Tibial nerve (tissue), 4 donors: ENCODE data around the gene MARF1. TPM values are rescaled to one million over a fixed set of nuclear protein-coding genes. Genes with fewer than 3 reads are reported as not detected.
A peak's percentile ranks its signal among the peaks of the same experiment; 100 is the strongest.

Experiments
- DNase-seq, 2 donors: peaks; one replicate each; pipeline ENCODE4 v3.0.0-alpha.2; 2019; ENCODE audit warnings: low spot score in 2 of 2
- H3K27ac ChIP-seq, 4 donors: fragments of 200-600 bp; sonication (generic) in 3 of 4; one replicate each; pipeline ENCODE4 v1.5.1; 2017 to 2019; ENCODE audit warnings: mild to moderate bottlenecking in 1 of 4
- H3K27me3 ChIP-seq, 2 donors: fragments of 200-600 bp; sonication (generic) in 1 of 2; one replicate each; pipeline versions ENCODE4 v1.5.1 to v1.6.0; 2017 to 2019
- H3K36me3 ChIP-seq, 3 donors: fragments of 200-600 bp; sonication (generic); one replicate each; pipeline ENCODE4 v1.5.1; 2018 to 2019
- H3K4me1 ChIP-seq, 4 donors: fragments of 200-600 bp; sonication (generic) in 3 of 4; one replicate each; pipeline ENCODE4 v1.5.1; 2017 to 2019
- H3K4me3 ChIP-seq, 4 donors: fragments of 200-600 bp; sonication (generic) in 3 of 4; one replicate each; pipeline ENCODE4 v1.5.1; 2017 to 2019; ENCODE audit warnings: mild to moderate bottlenecking in 1 of 4, moderate library complexity in 1 of 4
- H3K9me3 ChIP-seq, 4 donors: fragments of 200-600 bp; sonication (generic) in 3 of 4; one replicate each; pipeline ENCODE4 v1.5.1; 2017 to 2019
- CTCF ChIP-seq, 5 experiments: fragments of 200-600 bp in 3 of 5; fragments of 450-650 bp in 2 of 5; sonication (generic) in 3 of 5; IDR thresholded peaks; one replicate each; pipeline ENCODE4 v1.5.1; 2016 to 2019; ENCODE audit warnings: antibody characterized with exemption in 5 of 5, mild to moderate bottlenecking in 3 of 5, moderate library complexity in 2 of 5
- EP300 ChIP-seq, 2 donors: sonication (generic); formaldehyde crosslinking; IDR thresholded peaks; one replicate each; pipeline ENCODE4 v1.6.1; 2017; ENCODE audit warnings: antibody characterized with exemption in 2 of 2, mild to moderate bottlenecking in 1 of 2
- POLR2A ChIP-seq, 2 donors: fragments of 450-650 bp; IDR thresholded peaks; one replicate each; pipeline ENCODE4 v1.6.1; 2017; ENCODE audit warnings: antibody characterized with exemption in 2 of 2, mild to moderate bottlenecking in 2 of 2, moderate library complexity in 2 of 2
- WGBS, 2 donors: methylation state at CpG; one replicate each; pipeline ENCODE4 v1.1.5; 2018; 5-methylcytosine and 5-hydroxymethylcytosine counted together
- total RNA-seq, 4 donors: library from RNA; depleted of rRNA; stranded (reverse); fragments of >200 nt; gene quantifications; one replicate each; pipeline ENCODE4 v1.1.0, GENCODE V29; 2016

The MARF1 gene
- total RNA-seq, 4 donors from 2014 or later: 44.6 to 57.5 (median 54.4) TPM

GRCh38 chr16:15643946-15644250, 944 bp upstream of the MARF1 start:
- DNase-seq: no peak
- peaks cover 0 to 38% (median 22%) of the 10 kb centered on the region in 4 donors for H3K4me1 ChIP-seq
- no peaks in the 10 kb centered on the region for H3K9me3 ChIP-seq
- 18 to 20% methylated on average over 4 of the region's 4 CpGs for WGBS, 2 donors
- TF ChIP-seq CTCF (IDR thresholded peaks at IDR 0.05): no peak
- TF ChIP-seq EP300 (IDR thresholded peaks at IDR 0.05): no peak
- no peak for TF ChIP-seq POLR2A (IDR thresholded peaks at IDR 0.05)
- peak overlapping the region; percentile 77 to 90 (median 86) for H3K4me3 ChIP-seq
- H3K27me3 ChIP-seq: no peaks in the 10 kb centered on the region
- H3K27ac ChIP-seq: peak overlapping the region; percentile 95 to 100 (median 98)
- peaks cover 0 to 3% (median 0%) of the 10 kb centered on the region in 3 donors for H3K36me3 ChIP-seq

DNA sequence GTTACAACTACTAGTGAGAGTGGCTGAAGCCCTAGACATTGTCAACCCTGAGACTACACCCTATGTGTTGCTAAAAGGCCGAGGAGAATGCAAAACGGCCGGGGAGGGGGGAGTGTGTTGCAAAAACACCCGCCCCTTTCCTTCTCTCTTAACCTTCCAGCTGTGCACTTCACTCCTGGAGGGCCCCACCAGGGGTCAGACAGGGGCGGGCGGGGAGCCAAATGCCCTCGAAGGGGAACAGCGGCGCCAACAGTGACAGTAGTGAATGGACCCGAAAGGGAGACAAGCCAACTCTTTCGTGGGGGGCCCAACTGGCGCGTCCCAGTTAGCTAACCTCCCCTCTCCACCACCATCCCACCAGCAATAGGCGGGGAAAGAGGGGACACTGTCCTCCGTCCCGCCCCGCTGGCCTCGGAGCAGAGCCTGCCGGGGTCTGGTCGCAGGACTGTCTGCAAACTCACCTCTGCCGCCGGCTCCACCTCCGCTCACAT, 352 bp downstream of the MARF1 start:
- Histone ChIP-seq H3K4me1 (peaks cover 0 to 38% (median 22%) of the 10 kb centered on the region in 4 donors), H3K27ac (peak overlapping the region; percentile 95 to 100 (median 98)), H3K36me3 (peaks cover 0 to 16% (median 0%) of the 10 kb centered on the region in 3 donors), H3K27me3 (no peaks in the 10 kb centered on the region), H3K9me3 (no peaks in the 10 kb centered on the region), H3K4me3 (peak overlapping the region; percentile 77 to 90 (median 86))
- peak; percentile 32 to 54 for DNase-seq
- 1% methylated on average over 17 to 20 of the region's 23 CpGs for WGBS, 2 donors
- TF ChIP-seq CTCF (IDR thresholded peaks at IDR 0.05) (peak; percentile 12 to 41 (median 32)), POLR2A (IDR thresholded peaks at IDR 0.05) (no peak), EP300 (IDR thresholded peaks at IDR 0.05) (no peak)

DNA sequence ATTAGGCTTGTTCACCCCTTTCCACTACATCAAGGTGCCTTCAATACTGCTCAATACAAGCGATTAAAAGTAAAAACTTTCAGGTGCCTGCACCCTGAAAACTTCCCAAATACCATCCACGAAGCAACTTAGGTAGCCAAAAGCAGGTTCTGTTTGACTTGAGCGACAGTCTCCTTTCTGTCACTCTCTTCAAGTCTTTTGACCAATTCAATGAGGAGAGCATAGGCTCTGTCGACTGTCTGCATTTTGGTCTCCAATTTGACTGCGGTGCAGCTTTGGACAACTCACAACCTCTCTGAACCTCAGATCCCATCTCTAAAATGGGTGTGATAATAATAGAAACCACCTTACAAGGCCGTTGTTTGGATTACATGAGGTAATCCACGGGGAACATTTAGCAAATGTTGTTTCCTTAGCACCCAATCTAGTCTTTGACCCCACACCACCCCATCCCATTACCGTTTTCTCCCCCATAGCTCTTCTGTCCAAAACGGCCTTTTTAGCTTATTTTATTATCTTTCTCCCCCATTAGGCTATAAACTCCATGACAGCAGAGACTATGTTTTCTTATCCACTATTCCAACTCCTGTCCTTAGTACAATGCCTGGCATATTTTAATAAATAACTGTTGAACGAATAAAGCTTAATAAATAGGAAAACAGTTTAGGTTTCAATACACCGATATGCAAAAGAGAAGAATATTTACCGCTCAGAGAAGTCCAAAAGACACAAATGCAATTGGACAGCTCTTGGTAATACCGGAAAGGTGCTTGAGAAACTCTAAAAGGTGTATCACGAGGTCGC, 999 bp downstream of the MARF1 start:
- WGBS, 2 donors: 23 to 26% methylated on average over 15 of the region's 15 CpGs
- no peak for DNase-seq
- H3K4me1 ChIP-seq: peaks cover 0 to 38% (median 23%) of the 10 kb centered on the region in 4 donors
- no peaks in the 10 kb centered on the region for H3K9me3 ChIP-seq
- H3K4me3 ChIP-seq: peak overlapping the region; percentile 77 to 90 (median 86)
- no peak for TF ChIP-seq CTCF (IDR thresholded peaks at IDR 0.05)
- no peak for TF ChIP-seq EP300 (IDR thresholded peaks at IDR 0.05)
- no peak for TF ChIP-seq POLR2A (IDR thresholded peaks at IDR 0.05)
- H3K27ac ChIP-seq: peak overlapping the region; percentile 95 to 100 (median 98)
- no peaks in the 10 kb centered on the region for H3K27me3 ChIP-seq
- peaks cover 0 to 23% (median 0%) of the 10 kb centered on the region in 3 donors for H3K36me3 ChIP-seq

- Histone ChIP-seq H3K36me3 (peaks cover 0 to 33% (median under 1%) of the 10 kb centered on the region in 3 donors), H3K9me3 (no peaks in the 10 kb centered on the region), H3K4me1 (peaks cover 0 to 38% (median 25%) of the 10 kb centered on the region in 4 donors), H3K27me3 (no peaks in the 10 kb centered on the region), H3K4me3 (no peak overlapping the region), H3K27ac (peak overlapping the region in 3 of 4 donors; percentile 59 to 100 (median 95))
- 66 to 75% methylated on average over 4 of the region's 4 CpGs for WGBS, 2 donors
- TF ChIP-seq EP300 (IDR thresholded peaks at IDR 0.05) (no peak), CTCF (IDR thresholded peaks at IDR 0.05) (no peak), POLR2A (IDR thresholded peaks at IDR 0.05) (no peak)
- no peak for DNase-seq
Measured at GRCh38 chr16:15640966-15641365, 2.0 kb downstream of the MARF1 start.

GRCh38 chr16:15639061-15639568, 3.8 kb downstream of the MARF1 start:
- H3K4me1 ChIP-seq: peaks cover 0 to 35% (median 25%) of the 10 kb centered on the region in 4 donors
- H3K27ac ChIP-seq: peak overlapping the region in 2 of 4 donors; percentile 59 to 67
- H3K36me3 ChIP-seq: peaks cover 0 to 51% (median 13%) of the 10 kb centered on the region in 3 donors
- no peaks in the 10 kb centered on the region for H3K9me3 ChIP-seq
- H3K4me3 ChIP-seq: no peak overlapping the region
- no peaks in the 10 kb centered on the region for H3K27me3 ChIP-seq
- DNase-seq: no peak
- WGBS, 2 donors: 62 to 74% methylated on average over 11 of the region's 11 CpGs
- TF ChIP-seq CTCF (IDR thresholded peaks at IDR 0.05) (no peak), EP300 (IDR thresholded peaks at IDR 0.05) (no peak), POLR2A (IDR thresholded peaks at IDR 0.05) (no peak)
